Transverse colon (tissue), 4 donors: ENCODE measurements around the gene EIF4E2. TPM values are rescaled to one million over a fixed set of nuclear protein-coding genes. Genes with fewer than 3 reads are reported as not detected.

Experiments
- DNase-seq: peaks from one replicate; pipeline ENCODE4 v3.0.0-alpha.2; 2019
- H3K27ac ChIP-seq, 4 donors: fragments of 200-600 bp; sonication (generic); 2 replicates each; pipeline ENCODE4 v1.5.1; 2016 to 2018; ENCODE audit warnings: inconsistent platforms in 4 of 4
- H3K27me3 ChIP-seq: fragments of 200-600 bp; sonication (generic); 2 replicates; pipeline ENCODE4 v1.5.1; 2017; ENCODE audit warnings: inconsistent platforms
- H3K36me3 ChIP-seq, 4 donors: fragments of 200-600 bp; sonication (generic); 2 replicates each; pipeline ENCODE4 v1.5.1; 2017 to 2019; ENCODE audit warnings: inconsistent platforms in 4 of 4
- H3K4me1 ChIP-seq, 4 donors: fragments of 200-600 bp; sonication (generic); 2 replicates each; pipeline ENCODE4 v1.5.1; 2017 to 2020; ENCODE audit warnings: inconsistent platforms in 4 of 4
- H3K4me3 ChIP-seq, 4 donors: fragments of 200-600 bp; sonication (generic); 1 replicate in 1 of 4; 2 replicates in 3 of 4; pipeline versions ENCODE4 v1.5.1 to v1.6.1; 2017 to 2019; ENCODE audit warnings: inconsistent platforms in 4 of 4
- H3K9me3 ChIP-seq, 2 donors: fragments of 200-600 bp; sonication (generic); 2 replicates each; pipeline ENCODE4 v1.5.1; 2017 to 2019; ENCODE audit warnings: inconsistent platforms in 2 of 2
- EP300 ChIP-seq: sonication (generic); formaldehyde crosslinking; IDR thresholded peaks from one replicate; pipeline ENCODE4 v1.6.1; 2017; ENCODE audit warnings: antibody characterized with exemption, low read depth
- POLR2A ChIP-seq: fragments of 450-650 bp; IDR thresholded peaks from one replicate; pipeline ENCODE4 v1.6.1; 2016; ENCODE audit warnings: antibody characterized with exemption, mild to moderate bottlenecking, moderate library complexity
- POLR2AphosphoS5 ChIP-seq, 3 donors: sonication (generic); formaldehyde crosslinking; IDR thresholded peaks; one replicate each; pipeline ENCODE4 v1.6.1; 2016; ENCODE audit warnings: antibody characterized with exemption in 3 of 3
- WGBS, 2 donors: methylation state at CpG; one replicate each; pipeline ENCODE4 v1.1.5; 2018; ENCODE audit warnings: low coverage in 1 of 2; 5-methylcytosine and 5-hydroxymethylcytosine counted together
- in situ Hi-C, 4 donors: fragments of 200-750 bp; cut with MboI; loops; one replicate each; pipeline versions ENCODE4 v1.15.0 to v1.15.1; 2017; ENCODE audit warnings: low sequenced_read_pairs in 3 of 4, low pct_ligation_motif_present in 1 of 4, low pct_unique_long_range_greater_than_20kb in 1 of 4
- intact Hi-C: fragments of 100-400 bp; cut with DNase I; formaldehyde crosslinking; loops from one replicate; pipeline ENCODE4 v1.15.1; 2023; ENCODE audit warnings: low total_unique reads
- total RNA-seq, 4 donors: library from RNA; depleted of rRNA; stranded (reverse); fragments of >200 nt; gene quantifications; one replicate each; pipeline ENCODE4 v1.1.0, GENCODE V29; 2016
- TF ChIP-seq, protein P1 (sequence below), 5 experiments: fragments of 200-600 bp in 3 of 5; fragments of 450-650 bp in 2 of 5; sonication (generic) in 3 of 5; IDR thresholded peaks; 1 replicate in 2 of 5; 2 replicates in 3 of 5; pipeline ENCODE4 v1.5.1; 2016 to 2017; ENCODE audit warnings: antibody characterized with exemption in 5 of 5, inconsistent platforms in 3 of 5, mild to moderate bottlenecking in 2 of 5, moderate library complexity in 1 of 5

Gene EIF4E2
- total RNA-seq, 4 donors from 2014 or later, result 46.0 to 2,324 (median 55.7) TPM

DNA sequence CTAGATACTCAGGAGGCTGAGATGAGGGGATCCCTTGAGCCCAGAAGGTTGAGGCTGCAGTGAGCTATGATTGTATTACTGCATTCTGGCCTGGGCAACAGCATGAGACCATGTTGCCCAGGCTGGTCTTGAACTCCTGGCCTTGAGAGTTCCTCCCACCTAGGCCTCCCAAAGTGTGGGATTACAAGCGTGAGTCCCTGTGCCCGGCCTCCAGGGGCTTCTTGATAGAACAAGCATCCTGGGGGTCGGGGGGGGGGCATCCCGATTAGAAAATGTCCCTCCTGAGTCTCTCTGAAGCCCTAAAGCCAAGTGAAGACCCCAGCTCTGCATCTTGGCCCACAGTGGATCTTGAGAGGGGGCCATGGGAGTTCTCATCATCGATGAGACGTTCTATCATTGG is 60.6 kb downstream of the EIF4E2 start:
- H3K4me3 ChIP-seq, result no peak overlapping the region
- intact Hi-C loops (loop anchor here (10.0 kb wide), 1 partner anchor 634 kb away; no protein-coding TSS in a partner anchor), in situ Hi-C loops (loop anchor here in 2 of 4 donors (25.0 kb wide), 1 partner anchor 626 kb away; no protein-coding TSS in a partner anchor)
- no peaks in the 10 kb centered on the region for H3K9me3 ChIP-seq
- no peak for DNase-seq
- H3K4me1 ChIP-seq, result peaks cover 0 to 4% (median 2%) of the 10 kb centered on the region in 4 donors
- whole genome bisulfite sequencing, 2 donors, result 84% methylated on average over 6 of the region's 6 CpGs; no CpG with 5 or more reads in 1 of the 2 donors
- TF ChIP-seq POLR2AphosphoS5 (IDR thresholded peaks at IDR 0.05) (no peak), POLR2A (no peak), EP300 (no peak)
- TF ChIP-seq, protein P1, sequence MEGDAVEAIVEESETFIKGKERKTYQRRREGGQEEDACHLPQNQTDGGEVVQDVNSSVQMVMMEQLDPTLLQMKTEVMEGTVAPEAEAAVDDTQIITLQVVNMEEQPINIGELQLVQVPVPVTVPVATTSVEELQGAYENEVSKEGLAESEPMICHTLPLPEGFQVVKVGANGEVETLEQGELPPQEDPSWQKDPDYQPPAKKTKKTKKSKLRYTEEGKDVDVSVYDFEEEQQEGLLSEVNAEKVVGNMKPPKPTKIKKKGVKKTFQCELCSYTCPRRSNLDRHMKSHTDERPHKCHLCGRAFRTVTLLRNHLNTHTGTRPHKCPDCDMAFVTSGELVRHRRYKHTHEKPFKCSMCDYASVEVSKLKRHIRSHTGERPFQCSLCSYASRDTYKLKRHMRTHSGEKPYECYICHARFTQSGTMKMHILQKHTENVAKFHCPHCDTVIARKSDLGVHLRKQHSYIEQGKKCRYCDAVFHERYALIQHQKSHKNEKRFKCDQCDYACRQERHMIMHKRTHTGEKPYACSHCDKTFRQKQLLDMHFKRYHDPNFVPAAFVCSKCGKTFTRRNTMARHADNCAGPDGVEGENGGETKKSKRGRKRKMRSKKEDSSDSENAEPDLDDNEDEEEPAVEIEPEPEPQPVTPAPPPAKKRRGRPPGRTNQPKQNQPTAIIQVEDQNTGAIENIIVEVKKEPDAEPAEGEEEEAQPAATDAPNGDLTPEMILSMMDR (IDR thresholded peaks at IDR 0.05), result no peak
- H3K27me3 ChIP-seq, result no peaks in the 10 kb centered on the region
- no peaks in the 10 kb centered on the region for H3K36me3 ChIP-seq
- H3K27ac ChIP-seq, result no peak overlapping the region

DNA sequence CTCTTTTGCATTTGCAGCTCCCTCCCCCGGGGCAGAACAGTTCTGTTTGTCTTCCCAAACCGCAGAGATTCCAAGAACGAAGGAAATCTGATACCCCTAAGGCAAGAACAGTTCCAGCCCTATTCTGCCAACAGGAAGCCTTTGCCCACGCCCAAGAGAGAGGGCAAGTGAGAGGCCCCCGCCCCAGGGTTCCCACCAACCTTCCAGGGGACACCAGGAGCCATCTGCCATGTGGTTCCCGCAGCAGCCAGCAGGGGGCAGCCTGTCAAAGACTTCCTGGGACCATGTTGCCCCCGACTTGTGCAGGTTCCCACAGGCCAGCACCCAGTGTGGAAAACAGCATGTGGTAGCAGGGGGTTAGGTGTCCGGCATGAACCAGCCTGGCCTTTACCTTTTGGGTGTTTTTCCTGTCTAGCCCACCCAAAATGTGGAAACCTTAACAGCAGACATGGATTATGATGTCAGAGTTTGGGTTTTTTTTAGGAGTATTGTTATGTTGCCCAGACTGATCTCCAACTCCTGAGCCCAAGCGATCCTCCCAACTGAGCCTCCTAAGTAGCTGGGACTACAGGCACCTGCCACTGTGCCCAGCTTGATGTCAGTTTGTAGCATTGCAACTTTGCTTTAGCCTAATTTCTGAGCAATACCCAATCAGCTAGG is 61.2 kb downstream of the EIF4E2 start:
- in situ Hi-C loops, result loop anchor here in 2 of 4 donors (25.0 kb wide), 1 partner anchor 626 kb away; no protein-coding TSS in a partner anchor
- no peaks in the 10 kb centered on the region for H3K27me3 ChIP-seq
- no peaks in the 10 kb centered on the region for H3K9me3 ChIP-seq
- no peak overlapping the region for H3K27ac ChIP-seq
- TF ChIP-seq POLR2AphosphoS5 (IDR thresholded peaks at IDR 0.05) (no peak), POLR2A (no peak), EP300 (no peak)
- TF ChIP-seq, protein P1 (IDR thresholded peaks at IDR 0.05), result peak; percentile 64 to 87 (median 76)
- intact Hi-C loops, result loop anchor here (10.0 kb wide), 1 partner anchor 633 kb away; no protein-coding TSS in a partner anchor
- no peaks in the 10 kb centered on the region for H3K36me3 ChIP-seq
- WGBS, 2 donors, result 58% methylated on average over 9 of the region's 9 CpGs; no CpG with 5 or more reads in 1 of the 2 donors
- no peaks in the 10 kb centered on the region for H3K4me1 ChIP-seq
- H3K4me3 ChIP-seq, result no peak overlapping the region
- peak; percentile 66 for DNase-seq

DNA sequence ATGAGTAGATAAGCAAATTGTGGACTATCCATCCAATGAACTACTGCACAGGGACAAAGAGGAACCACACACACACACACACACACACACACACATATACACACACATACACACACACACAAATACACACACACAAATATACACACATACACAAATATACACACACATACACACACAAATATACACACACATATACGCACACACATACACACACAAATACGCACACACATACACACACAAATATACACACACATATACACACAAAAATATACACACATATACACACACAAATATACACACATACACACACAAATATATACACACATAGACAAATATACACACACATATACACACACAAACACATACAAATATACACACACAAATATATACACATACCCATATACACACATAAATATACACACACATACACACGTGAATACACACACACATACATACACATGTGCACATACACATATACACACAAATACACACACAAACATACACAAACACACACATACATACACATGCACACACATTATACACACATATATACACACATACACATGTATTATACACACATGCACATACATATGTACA is 63.1 kb downstream of the EIF4E2 start:
- Histone ChIP-seq H3K36me3 (no peaks in the 10 kb centered on the region), H3K9me3 (no peaks in the 10 kb centered on the region), H3K4me3 (no peak overlapping the region), H3K4me1 (no peaks in the 10 kb centered on the region), H3K27me3 (no peaks in the 10 kb centered on the region), H3K27ac (no peak overlapping the region)
- intact Hi-C loops (loop anchor here (10.0 kb wide), 1 partner anchor 631 kb away; no protein-coding TSS in a partner anchor), in situ Hi-C loops (loop anchor here in 2 of 4 donors (25.0 kb wide), 1 partner anchor 624 kb away; no protein-coding TSS in a partner anchor)
- TF ChIP-seq EP300, result no peak
- TF ChIP-seq POLR2AphosphoS5 (IDR thresholded peaks at IDR 0.05), result no peak
- no peak for TF ChIP-seq POLR2A
- TF ChIP-seq, protein P1 (IDR thresholded peaks at IDR 0.05), result no peak
- DNase-seq, result no peak
- WGBS, 2 donors, result 45 to 65% methylated on average over 2 to 3 of the region's 3 CpGs

DNA sequence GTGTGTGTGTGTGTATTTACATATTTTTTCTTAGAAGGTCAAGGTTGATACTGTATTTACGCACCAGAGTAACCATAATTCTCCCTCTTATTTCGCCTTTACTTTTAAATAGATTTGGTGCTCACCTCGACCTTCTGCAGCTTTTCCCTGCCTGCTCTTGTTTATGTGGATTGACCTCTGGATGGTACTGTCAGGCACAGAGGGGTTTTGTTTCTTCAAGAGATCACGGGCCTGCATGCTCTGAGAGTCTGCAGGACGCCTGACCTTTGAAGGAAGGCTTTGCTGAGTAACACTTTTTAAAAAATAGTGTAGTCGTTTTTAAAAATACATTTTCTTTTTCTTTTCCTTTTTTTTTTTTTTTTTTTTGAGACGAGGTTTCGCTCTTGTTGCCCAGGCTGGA is 64.8 kb downstream of the EIF4E2 start:
- no peaks in the 10 kb centered on the region for H3K4me1 ChIP-seq
- WGBS, 2 donors, result 68 to 76% methylated on average over 5 to 8 of the region's 8 CpGs
- DNase-seq, result no peak
- intact Hi-C loops (loop anchor here (10.0 kb wide), 1 partner anchor 629 kb away; no protein-coding TSS in a partner anchor), in situ Hi-C loops (loop anchor here in 2 of 4 donors (25.0 kb wide), 1 partner anchor 622 kb away; no protein-coding TSS in a partner anchor)
- TF ChIP-seq POLR2A (no peak), POLR2AphosphoS5 (IDR thresholded peaks at IDR 0.05) (no peak), EP300 (no peak)
- TF ChIP-seq, protein P1 (IDR thresholded peaks at IDR 0.05), result no peak
- H3K9me3 ChIP-seq, result no peaks in the 10 kb centered on the region
- H3K27ac ChIP-seq, result no peak overlapping the region
- no peak overlapping the region for H3K4me3 ChIP-seq
- no peaks in the 10 kb centered on the region for H3K27me3 ChIP-seq
- H3K36me3 ChIP-seq, result no peaks in the 10 kb centered on the region
